ENCODE measurements around the gene EPRS1.

- TF ChIP-seq, protein P1, sequence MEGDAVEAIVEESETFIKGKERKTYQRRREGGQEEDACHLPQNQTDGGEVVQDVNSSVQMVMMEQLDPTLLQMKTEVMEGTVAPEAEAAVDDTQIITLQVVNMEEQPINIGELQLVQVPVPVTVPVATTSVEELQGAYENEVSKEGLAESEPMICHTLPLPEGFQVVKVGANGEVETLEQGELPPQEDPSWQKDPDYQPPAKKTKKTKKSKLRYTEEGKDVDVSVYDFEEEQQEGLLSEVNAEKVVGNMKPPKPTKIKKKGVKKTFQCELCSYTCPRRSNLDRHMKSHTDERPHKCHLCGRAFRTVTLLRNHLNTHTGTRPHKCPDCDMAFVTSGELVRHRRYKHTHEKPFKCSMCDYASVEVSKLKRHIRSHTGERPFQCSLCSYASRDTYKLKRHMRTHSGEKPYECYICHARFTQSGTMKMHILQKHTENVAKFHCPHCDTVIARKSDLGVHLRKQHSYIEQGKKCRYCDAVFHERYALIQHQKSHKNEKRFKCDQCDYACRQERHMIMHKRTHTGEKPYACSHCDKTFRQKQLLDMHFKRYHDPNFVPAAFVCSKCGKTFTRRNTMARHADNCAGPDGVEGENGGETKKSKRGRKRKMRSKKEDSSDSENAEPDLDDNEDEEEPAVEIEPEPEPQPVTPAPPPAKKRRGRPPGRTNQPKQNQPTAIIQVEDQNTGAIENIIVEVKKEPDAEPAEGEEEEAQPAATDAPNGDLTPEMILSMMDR (IDR thresholded peaks at IDR 0.05): no peak
- no peak for TF ChIP-seq EP300 (IDR thresholded peaks at IDR 0.05; ENCODE audit: low read depth)
These were observed 31.6 kb upstream of the EPRS1 start for GRCh38 chr1:220077887-220078286.
